Activated B cell treated with CpG ODN at 0.5 μM for 24 hours (primary cell): ENCODE results near the gene CHIC2. TPM values are rescaled to one million over a fixed set of nuclear protein-coding genes. Genes with fewer than 3 reads are reported as not detected.

ENCODE experiments used
- ATAC-seq: fragments of 200-7000 bp; cut with Tn5 transposase; one replicate; pipeline ENCODE4 v1.10.0; 2021; ENCODE audit warnings: low read depth, mild to moderate bottlenecking, moderate library complexity
- CTCF ChIA-PET: fragments of 350-600 bp; sonication (Branson Sonifier 250); formaldehyde crosslinking; loops from one replicate; lab custom pipeline; 2021; ENCODE audit warnings: antibody characterized with exemption; lab: Charles Lee
- POLR2A ChIA-PET: fragments of 350-600 bp; sonication (Branson Sonifier 250); formaldehyde crosslinking; loops from one replicate; lab custom pipeline; 2021; ENCODE audit warnings: antibody characterized with exemption; lab: Charles Lee
- DNase-seq: peaks from one replicate; pipeline ENCODE4 v3.0.0; 2022
- H3K27ac Mint-ChIP-seq: one replicate; pipeline ENCODE4 v1.8.0; 2020; ENCODE audit warnings: mixed read lengths
- H3K27me3 Mint-ChIP-seq: one replicate; pipeline ENCODE4 v1.8.0; 2021; ENCODE audit warnings: mixed read lengths
- H3K36me3 Mint-ChIP-seq: one replicate; pipeline ENCODE4 v1.8.0; 2021; ENCODE audit warnings: low read depth, mixed read lengths
- H3K4me1 Mint-ChIP-seq: one replicate; pipeline ENCODE4 v1.8.0; 2021; ENCODE audit warnings: mixed read lengths
- H3K4me3 Mint-ChIP-seq: one replicate; pipeline ENCODE4 v1.8.0; 2020; ENCODE audit warnings: mild to moderate bottlenecking, mixed read lengths
- H3K9me3 Mint-ChIP-seq: one replicate; pipeline ENCODE4 v1.8.0; 2020; ENCODE audit warnings: mixed read lengths
- intact Hi-C: fragments of 100-400 bp; cut with micrococcal nuclease; formaldehyde crosslinking; loops from one replicate; pipeline ENCODE4 v1.15.1; 2024
- total RNA-seq: library from RNA; stranded (reverse); gene quantifications from 2 replicates; pipeline ENCODE4 v1.2.3, GENCODE V29; 2022
- TF ChIP-seq, protein P1 (sequence below): fragments of 200-600 bp; IDR thresholded peaks from one replicate; pipeline ENCODE4 v1.8.0; 2022; ENCODE audit warnings: antibody characterized with exemption, mild to moderate bottlenecking

Gene CHIC2
- total RNA-seq, 1 donor from 2014 or later = 21.6 TPM

DNA sequence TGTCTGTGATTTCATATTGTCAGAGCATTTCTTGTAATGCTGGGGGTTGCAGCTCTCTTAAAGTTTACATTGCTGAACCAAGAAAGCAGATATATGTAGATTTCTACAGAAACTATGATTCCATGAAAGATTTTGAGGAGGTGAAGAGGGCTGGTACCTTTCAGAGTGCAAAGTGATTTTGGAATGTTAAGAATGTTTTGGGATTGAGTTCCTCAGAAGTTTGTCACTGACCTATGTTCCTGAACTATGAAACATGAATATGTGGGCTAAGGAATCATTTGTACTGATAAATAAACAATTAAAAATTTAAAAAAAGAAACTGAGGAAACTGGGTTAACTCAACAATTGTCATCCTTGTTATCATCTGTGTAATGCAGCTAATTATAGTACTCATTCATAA, 12.3 kb upstream of the CHIC2 start:
- Mint-ChIP-seq H3K4me1 (no peaks in the 10 kb centered on the region), H3K36me3 (no peaks in the 10 kb centered on the region), H3K9me3 (no peaks in the 10 kb centered on the region), H3K4me3 (no peak overlapping the region), H3K27ac (no peak overlapping the region), H3K27me3 (peaks cover 12% of the 10 kb centered on the region)
- intact Hi-C loops = no loop called here
- POLR2A ChIA-PET = no interaction called here
- CTCF ChIA-PET = no interaction called here
- ATAC-seq (no peak), DNase-seq (no peak)
- TF ChIP-seq, protein P1, sequence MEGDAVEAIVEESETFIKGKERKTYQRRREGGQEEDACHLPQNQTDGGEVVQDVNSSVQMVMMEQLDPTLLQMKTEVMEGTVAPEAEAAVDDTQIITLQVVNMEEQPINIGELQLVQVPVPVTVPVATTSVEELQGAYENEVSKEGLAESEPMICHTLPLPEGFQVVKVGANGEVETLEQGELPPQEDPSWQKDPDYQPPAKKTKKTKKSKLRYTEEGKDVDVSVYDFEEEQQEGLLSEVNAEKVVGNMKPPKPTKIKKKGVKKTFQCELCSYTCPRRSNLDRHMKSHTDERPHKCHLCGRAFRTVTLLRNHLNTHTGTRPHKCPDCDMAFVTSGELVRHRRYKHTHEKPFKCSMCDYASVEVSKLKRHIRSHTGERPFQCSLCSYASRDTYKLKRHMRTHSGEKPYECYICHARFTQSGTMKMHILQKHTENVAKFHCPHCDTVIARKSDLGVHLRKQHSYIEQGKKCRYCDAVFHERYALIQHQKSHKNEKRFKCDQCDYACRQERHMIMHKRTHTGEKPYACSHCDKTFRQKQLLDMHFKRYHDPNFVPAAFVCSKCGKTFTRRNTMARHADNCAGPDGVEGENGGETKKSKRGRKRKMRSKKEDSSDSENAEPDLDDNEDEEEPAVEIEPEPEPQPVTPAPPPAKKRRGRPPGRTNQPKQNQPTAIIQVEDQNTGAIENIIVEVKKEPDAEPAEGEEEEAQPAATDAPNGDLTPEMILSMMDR = no peak

- H3K27me3 Mint-ChIP-seq = peaks cover 13% of the 10 kb centered on the region
- H3K4me3 Mint-ChIP-seq = no peak overlapping the region
- ChIA-PET POLR2A (interaction anchor here (0.6 kb wide), 1 partner anchor 87 kb away, joined by 3 read pairs; no protein-coding TSS in a partner anchor), CTCF (no interaction called here)
- DNase-seq (no peak), ATAC-seq (no peak)
- no peak overlapping the region for H3K27ac Mint-ChIP-seq
- intact Hi-C loops = no loop called here
- TF ChIP-seq, protein P1 = no peak
- no peaks in the 10 kb centered on the region for H3K4me1 Mint-ChIP-seq
- no peaks in the 10 kb centered on the region for H3K36me3 Mint-ChIP-seq
- no peaks in the 10 kb centered on the region for H3K9me3 Mint-ChIP-seq
Observed at GRCh38 chr4:54074381-54074780, 10.0 kb upstream of the CHIC2 start.

GRCh38 chr4:54073271-54073880, 9.0 kb upstream of the CHIC2 start:
- DNase-seq = no peak
- H3K27ac Mint-ChIP-seq = no peak overlapping the region
- ATAC-seq = no peak
- TF ChIP-seq, protein P1 = no peak
- no peaks in the 10 kb centered on the region for H3K9me3 Mint-ChIP-seq
- intact Hi-C loops = no loop called here
- ChIA-PET CTCF (no interaction called here), POLR2A (no interaction called here)
- H3K27me3 Mint-ChIP-seq = peaks cover 16% of the 10 kb centered on the region
- H3K36me3 Mint-ChIP-seq = no peaks in the 10 kb centered on the region
- no peaks in the 10 kb centered on the region for H3K4me1 Mint-ChIP-seq
- H3K4me3 Mint-ChIP-seq = no peak overlapping the region

- H3K9me3 Mint-ChIP-seq = no peaks in the 10 kb centered on the region
- ChIA-PET CTCF (interaction anchor here (0.9 kb wide), 1 partner anchor 167 kb away, joined by 4 read pairs; no protein-coding TSS in a partner anchor), POLR2A (interaction anchor here (0.6 kb wide), 1 partner anchor 321 kb away, joined by 3 read pairs; no protein-coding TSS in a partner anchor)
- intact Hi-C loops = loop anchor here (10.0 kb wide), 2 partner anchors 322 to 1202 kb away; partner anchors contain the start of gene RASL11B
- TF ChIP-seq, protein P1 = no peak
- H3K4me3 Mint-ChIP-seq = no peak overlapping the region
- ATAC-seq (no peak), DNase-seq (no peak)
- H3K27ac Mint-ChIP-seq = no peak overlapping the region
- H3K36me3 Mint-ChIP-seq = peaks cover 6% of the 10 kb centered on the region
- peaks cover 25% of the 10 kb centered on the region for H3K4me1 Mint-ChIP-seq
- H3K27me3 Mint-ChIP-seq = peaks cover 6% of the 10 kb centered on the region
Observed at GRCh38 chr4:54067166-54067565, 2.8 kb upstream of the CHIC2 start.

- ATAC-seq (no peak), DNase-seq (no peak)
- H3K9me3 Mint-ChIP-seq = no peaks in the 10 kb centered on the region
- ChIA-PET POLR2A (interaction anchor here (0.6 kb wide), 1 partner anchor 320 kb away, joined by 3 read pairs; no protein-coding TSS in a partner anchor), CTCF (interaction anchor here (0.9 kb wide), 1 partner anchor 167 kb away, joined by 4 read pairs; no protein-coding TSS in a partner anchor)
- H3K27ac Mint-ChIP-seq = no peak overlapping the region
- H3K4me1 Mint-ChIP-seq = peaks cover 29% of the 10 kb centered on the region
- TF ChIP-seq, protein P1 = no peak
- peaks cover 7% of the 10 kb centered on the region for H3K36me3 Mint-ChIP-seq
- no peak overlapping the region for H3K4me3 Mint-ChIP-seq
- intact Hi-C loops = loop anchor here (10.0 kb wide), 2 partner anchors 322 to 1202 kb away; partner anchors contain the start of gene RASL11B
- peaks cover 6% of the 10 kb centered on the region for H3K27me3 Mint-ChIP-seq
Observed at GRCh38 chr4:54066718-54067129, 2.3 kb upstream of the CHIC2 start.
